Duodenal mucosa (tissue), 2 donors: Measurements from ENCODE around the gene RAD23B.
"Not testable (repeated sequence)": the region's sequence is repeated elsewhere in the genome, so short reads cannot be mapped to it uniquely, and the experiment has no call there.

Experiments
- H3K27ac ChIP-seq: one replicate; pipeline ENCODE4 v1.7.0; 2013; ENCODE audit warnings: low read depth, low read length
- H3K27me3 ChIP-seq, 2 donors: one replicate each; pipeline ENCODE4 v1.7.0; 2013; ENCODE audit warnings: low read length in 2 of 2, control low read depth in 1 of 2; ENCODE audit not compliant: insufficient read depth in 2 of 2, control insufficient read depth in 1 of 2
- H3K36me3 ChIP-seq, 2 donors: one replicate each; pipeline ENCODE4 v1.7.0; 2013; ENCODE audit warnings: low read length in 2 of 2, control low read depth in 1 of 2; ENCODE audit not compliant: insufficient read depth in 2 of 2, control insufficient read depth in 1 of 2
- H3K4me1 ChIP-seq, 2 donors: one replicate each; pipeline ENCODE4 v1.7.0; 2013; ENCODE audit warnings: low read length in 2 of 2, control low read depth in 1 of 2; ENCODE audit not compliant: insufficient read depth in 2 of 2, control insufficient read depth in 1 of 2
- H3K4me3 ChIP-seq, 2 donors: one replicate each; pipeline ENCODE4 v1.7.0; 2013; ENCODE audit warnings: low read length in 2 of 2, low read depth in 1 of 2
- H3K9ac ChIP-seq, 2 donors: one replicate each; pipeline ENCODE4 v1.7.0; 2013; ENCODE audit warnings: low read length in 2 of 2, low read depth in 1 of 2
- H3K9me3 ChIP-seq, 2 donors: one replicate each; pipeline ENCODE4 v1.7.0; 2013; ENCODE audit warnings: low read length in 2 of 2, control low read depth in 1 of 2; ENCODE audit not compliant: control insufficient read depth in 1 of 2

RAD23B gene

GRCh38 chr9:107249131-107249533 lies 33.9 kb upstream of the RAD23B start:
- no peak overlapping the region for H3K4me3 ChIP-seq
- H3K27me3 ChIP-seq: no peaks in the 10 kb centered on the region
- H3K9ac ChIP-seq: no peak overlapping the region
- no peak overlapping the region for H3K27ac ChIP-seq
- peaks cover 0 to 2% of the 10 kb centered on the region in 2 donors for H3K4me1 ChIP-seq
- H3K9me3 ChIP-seq: no peaks in the 10 kb centered on the region
- H3K36me3 ChIP-seq: no peaks in the 10 kb centered on the region

- no peak overlapping the region for H3K9ac ChIP-seq
- no peaks in the 10 kb centered on the region for H3K36me3 ChIP-seq
- no peaks in the 10 kb centered on the region for H3K4me1 ChIP-seq
- no peaks in the 10 kb centered on the region for H3K9me3 ChIP-seq
- H3K4me3 ChIP-seq: no peak overlapping the region
- no peak overlapping the region for H3K27ac ChIP-seq
- H3K27me3 ChIP-seq: no peaks in the 10 kb centered on the region
Observed at GRCh38 chr9:107249665-107250285, 33.3 kb upstream of the RAD23B start.

GRCh38 chr9:107251756-107252322 lies 31.2 kb upstream of the RAD23B start:
- H3K27me3 ChIP-seq: no peaks in the 10 kb centered on the region
- H3K4me1 ChIP-seq: no peaks in the 10 kb centered on the region
- H3K36me3 ChIP-seq: no peaks in the 10 kb centered on the region
- no peak overlapping the region for H3K9ac ChIP-seq
- no peaks in the 10 kb centered on the region for H3K9me3 ChIP-seq
- H3K27ac ChIP-seq: no peak overlapping the region
- no peak overlapping the region for H3K4me3 ChIP-seq

GRCh38 chr9:107258919-107259318 lies 24.2 kb upstream of the RAD23B start:
- no peak overlapping the region for H3K27ac ChIP-seq
- no peaks in the 10 kb centered on the region for H3K27me3 ChIP-seq
- H3K9ac ChIP-seq: no peak overlapping the region
- H3K36me3 ChIP-seq: no peaks in the 10 kb centered on the region
- no peaks in the 10 kb centered on the region for H3K9me3 ChIP-seq
- no peaks in the 10 kb centered on the region for H3K4me1 ChIP-seq
- no peak overlapping the region for H3K4me3 ChIP-seq

- not testable (repeated sequence) for H3K27me3 ChIP-seq, H3K4me3 ChIP-seq, H3K9me3 ChIP-seq, H3K9ac ChIP-seq, H3K27ac ChIP-seq, H3K4me1 ChIP-seq, H3K36me3 ChIP-seq
Observed at GRCh38 chr9:107259751-107260313, 23.2 kb upstream of the RAD23B start.

GRCh38 chr9:107260437-107261081 lies 22.5 kb upstream of the RAD23B start:
- Histone ChIP-seq H3K27me3 (no peaks in the 10 kb centered on the region), H3K4me3 (no peak overlapping the region), H3K27ac (no peak overlapping the region), H3K9me3 (peaks cover 0 to 4% of the 10 kb centered on the region in 2 donors), H3K9ac (no peak overlapping the region), H3K4me1 (no peaks in the 10 kb centered on the region), H3K36me3 (no peaks in the 10 kb centered on the region)

- Histone ChIP-seq H3K4me3 (no peak overlapping the region), H3K36me3 (no peaks in the 10 kb centered on the region), H3K9ac (no peak overlapping the region), H3K27ac (no peak overlapping the region), H3K4me1 (no peaks in the 10 kb centered on the region), H3K9me3 (peaks cover 0 to 4% of the 10 kb centered on the region in 2 donors), H3K27me3 (no peaks in the 10 kb centered on the region)
Observed at GRCh38 chr9:107261106-107261505, 22.0 kb upstream of the RAD23B start.

GRCh38 chr9:107263289-107263688 lies 19.8 kb upstream of the RAD23B start:
- no peak overlapping the region for H3K9ac ChIP-seq
- no peak overlapping the region for H3K4me3 ChIP-seq
- H3K4me1 ChIP-seq: no peaks in the 10 kb centered on the region
- H3K27me3 ChIP-seq: no peaks in the 10 kb centered on the region
- H3K36me3 ChIP-seq: no peaks in the 10 kb centered on the region
- H3K27ac ChIP-seq: no peak overlapping the region
- H3K9me3 ChIP-seq: peaks cover 0 to 4% of the 10 kb centered on the region in 2 donors

- no peaks in the 10 kb centered on the region for H3K27me3 ChIP-seq
- no peak overlapping the region for H3K9ac ChIP-seq
- peaks cover 0 to 4% of the 10 kb centered on the region in 2 donors for H3K9me3 ChIP-seq
- H3K36me3 ChIP-seq: no peaks in the 10 kb centered on the region
- H3K4me3 ChIP-seq: no peak overlapping the region
- H3K4me1 ChIP-seq: peaks cover 0 to 8% of the 10 kb centered on the region in 2 donors
- no peak overlapping the region for H3K27ac ChIP-seq
Observed at GRCh38 chr9:107266624-107267368, 16.3 kb upstream of the RAD23B start.

- H3K27ac ChIP-seq: no peak overlapping the region
- H3K9me3 ChIP-seq: peaks cover 0 to 4% of the 10 kb centered on the region in 2 donors
- no peak overlapping the region for H3K4me3 ChIP-seq
- no peaks in the 10 kb centered on the region for H3K27me3 ChIP-seq
- H3K4me1 ChIP-seq: peaks cover 0 to 8% of the 10 kb centered on the region in 2 donors
- no peak overlapping the region for H3K9ac ChIP-seq
- no peaks in the 10 kb centered on the region for H3K36me3 ChIP-seq
Observed at GRCh38 chr9:107268560-107268959, 14.5 kb upstream of the RAD23B start.
